Measurements from ENCODE around the gene CYP19A1. TPM values are rescaled to one million over a fixed set of nuclear protein-coding genes. Genes with fewer than 3 reads are reported as not detected.

Gene CYP19A1
- total and polyA plus RNA-seq, 10 of the 15 experiments (the other 5 are each of a cell fraction or from before 2014, with no cell fraction given), result 0.08 to 1.8 (median 0.70) TPM

- in situ Hi-C loops (cut with MboI), result no loop called here
- H3K4me2 ChIP-seq (ENCODE audit: control insufficient read depth, insufficient read depth), result no peak overlapping the region
- FAIRE-seq (no peak), ATAC-seq (no peak), DNase-seq (ENCODE audit: low read depth, low spot score) (no peak)
- no peaks in the 10 kb centered on the region for H3K79me2 ChIP-seq (ENCODE audit: control insufficient read depth, insufficient read depth, low read length)
- ChIA-PET CTCF (interaction anchor here (0.9 to 2.3 kb wide), 2 partner anchors 15 to 39 kb away, joined by 3 to 7 read pairs; no protein-coding TSS in a partner anchor), POLR2A (no interaction called here), RAD21 (ENCODE audit: unreplicated experiment) (no interaction called here), SMC1A (ENCODE audit: uncharacterized antibody, unreplicated experiment) (interaction anchor here (1.1 kb wide), 1 partner anchor 74 kb away, joined by 3 read pairs; no protein-coding TSS in a partner anchor)
- 52% methylated on average over 9 of the region's 9 CpGs for WGBS (ENCODE audit: insufficient coverage, insufficient replicate concordance, low lambda C conversion rate, missing lambda C conversion rate)
- no TSS peak for BruUV-seq (replicated peaks)
- H3K9ac ChIP-seq (ENCODE audit: control insufficient read depth, insufficient read depth, low read length), result no peak overlapping the region
- no peak overlapping the region for H2AFZ ChIP-seq (ENCODE audit: control insufficient read depth, low read depth, low read length)
- no peaks in the 10 kb centered on the region for H4K20me1 ChIP-seq (ENCODE audit: control insufficient read depth, insufficient read depth)
- H3K27me3 ChIP-seq (replicated peaks in 1 of 2; ENCODE audit: control insufficient read depth in 2 of 2, insufficient read depth in 2 of 2, low read length in 1 of 2), result peaks cover 11 to 12% of the 10 kb centered on the region in 2 experiments; a peak in 3 of 4 replicates
- H3K4me3 ChIP-seq, result no peak overlapping the region
- H3K27ac ChIP-seq (ENCODE audit: control insufficient read depth, insufficient read depth), result no peak overlapping the region
- intact Hi-C loops (cut with micrococcal nuclease; ENCODE audit: unreplicated experiment), result no loop called here
- H3K9me3 ChIP-seq (replicated peaks; ENCODE audit: control insufficient read depth, insufficient read depth, low read length), result no peaks in the 10 kb centered on the region; the same call in 2 of the 3 replicates
- H3K36me3 ChIP-seq (ENCODE audit: control insufficient read depth in 2 of 2, insufficient read depth in 2 of 2, low read length in 1 of 2), result no peaks in the 10 kb centered on the region
- H3K4me1 ChIP-seq (ENCODE audit: control insufficient read depth, insufficient read depth, low read length), result no peaks in the 10 kb centered on the region
- TF ChIP-seq BCL3 (IDR thresholded peaks at IDR 0.05; ENCODE audit: borderline replicate concordance, insufficient read depth, low read depth, low read length, poor library complexity, severe bottlenecking), result no peak
- no peak for TF ChIP-seq ELK1 (IDR thresholded peaks at IDR 0.05; ENCODE audit: low read depth, low read length)
- no peak for TF ChIP-seq ATF7 (IDR thresholded peaks at IDR 0.05; ENCODE audit: low read depth)
- no peak for TF ChIP-seq MLLT1 (IDR thresholded peaks at IDR 0.05)
- TF ChIP-seq BACH1 (IDR thresholded peaks at IDR 0.05; ENCODE audit: borderline replicate concordance), result no peak
- TF ChIP-seq SUPT20H (IDR thresholded peaks at IDR 0.05; ENCODE audit: borderline replicate concordance, control insufficient read depth, low read depth, low read length), result no peak
- TF ChIP-seq SUZ12 (IDR thresholded peaks at IDR 0.05; ENCODE audit: unreplicated experiment), result no peak
- no peak for TF ChIP-seq BRCA1 (IDR thresholded peaks at IDR 0.05; ENCODE audit: low read depth, low read length)
- no peak for TF ChIP-seq HDAC2 (IDR thresholded peaks at IDR 0.05)
- TF ChIP-seq NFYB (IDR thresholded peaks at IDR 0.05; ENCODE audit: insufficient read depth, low read depth, low read length), result no peak
- TF ChIP-seq IRF4 (IDR thresholded peaks at IDR 0.05; ENCODE audit: low read depth, low read length), result no peak
- no peak for TF ChIP-seq FOXK2 (IDR thresholded peaks at IDR 0.05)
- TF ChIP-seq ZNF687 (IDR thresholded peaks at IDR 0.05), result no peak
- TF ChIP-seq SREBF1 (IDR thresholded peaks at IDR 0.05; ENCODE audit: low read length), result no peak
These were observed 71.7 kb downstream of the CYP19A1 start for GRCh38 chr15:51266656-51267050.
